Measurements from ENCODE around the gene SPA17.

GRCh38 chr11:124712392-124712791 is 38.7 kb downstream of the SPA17 start:
- TF ChIP-seq, protein P1, sequence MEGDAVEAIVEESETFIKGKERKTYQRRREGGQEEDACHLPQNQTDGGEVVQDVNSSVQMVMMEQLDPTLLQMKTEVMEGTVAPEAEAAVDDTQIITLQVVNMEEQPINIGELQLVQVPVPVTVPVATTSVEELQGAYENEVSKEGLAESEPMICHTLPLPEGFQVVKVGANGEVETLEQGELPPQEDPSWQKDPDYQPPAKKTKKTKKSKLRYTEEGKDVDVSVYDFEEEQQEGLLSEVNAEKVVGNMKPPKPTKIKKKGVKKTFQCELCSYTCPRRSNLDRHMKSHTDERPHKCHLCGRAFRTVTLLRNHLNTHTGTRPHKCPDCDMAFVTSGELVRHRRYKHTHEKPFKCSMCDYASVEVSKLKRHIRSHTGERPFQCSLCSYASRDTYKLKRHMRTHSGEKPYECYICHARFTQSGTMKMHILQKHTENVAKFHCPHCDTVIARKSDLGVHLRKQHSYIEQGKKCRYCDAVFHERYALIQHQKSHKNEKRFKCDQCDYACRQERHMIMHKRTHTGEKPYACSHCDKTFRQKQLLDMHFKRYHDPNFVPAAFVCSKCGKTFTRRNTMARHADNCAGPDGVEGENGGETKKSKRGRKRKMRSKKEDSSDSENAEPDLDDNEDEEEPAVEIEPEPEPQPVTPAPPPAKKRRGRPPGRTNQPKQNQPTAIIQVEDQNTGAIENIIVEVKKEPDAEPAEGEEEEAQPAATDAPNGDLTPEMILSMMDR (IDR thresholded peaks at IDR 0.05) = no peak
- TF ChIP-seq EP300 (IDR thresholded peaks at IDR 0.05) (no peak), POLR2A (IDR thresholded peaks at IDR 0.05) (no peak)
